HepG2 (cell line): ENCODE measurements around the gene AGAP3. TPM values are rescaled to one million over a fixed set of nuclear protein-coding genes. Genes with fewer than 3 reads are reported as not detected.
A peak's percentile ranks its signal among the peaks of the same experiment; 100 is the strongest.

Source experiments
- ATAD3A ChIP-seq: sonication (generic); formaldehyde crosslinking; IDR thresholded peaks from 2 replicates; pipeline ENCODE4 v1.4.0; 2020; ENCODE audit warnings: missing genetic modification reagents
- CBFB ChIP-seq: sonication (generic); formaldehyde crosslinking; IDR thresholded peaks from 2 replicates; pipeline ENCODE4 v1.4.0; 2020; ENCODE audit warnings: missing genetic modification reagents
- CBX2 ChIP-seq, 2 experiments: fragments of 200-600 bp in 1 of 2; sonication (generic); formaldehyde crosslinking in 1 of 2; IDR thresholded peaks; 2 replicates each; pipeline versions ENCODE4 v1.7.0 to v1.8.1; 2018 to 2022; ENCODE audit warnings: low read depth in 2 of 2, low read length in 1 of 2, mild to moderate bottlenecking in 1 of 2, missing genetic modification reagents in 1 of 2
- EP300 ChIP-seq, 3 experiments: sonication (generic) in 1 of 3; formaldehyde crosslinking in 1 of 3; IDR thresholded peaks; 2 replicates each; pipeline versions ENCODE4 v1.5.1 to v1.6.1; 2011 to 2020; ENCODE audit warnings: low read depth in 2 of 3, low read length in 2 of 3, borderline replicate concordance in 1 of 3, improper control_type of control experiment in 1 of 3, mild to moderate bottlenecking in 1 of 3, missing genetic modification reagents in 1 of 3, moderate library complexity in 1 of 3
- GTF2F1 ChIP-seq: fragments of 150-350 bp; IDR thresholded peaks from 2 replicates; pipeline ENCODE4 v1.6.1; 2014; ENCODE audit warnings: low read length
- PAF1 ChIP-seq: IDR thresholded peaks from 2 replicates; pipeline ENCODE4 v1.6.1; 2016; ENCODE audit warnings: missing genetic modification reagents, missing compliant biosample characterization
- PAWR ChIP-seq: sonication (generic); formaldehyde crosslinking; IDR thresholded peaks from 2 replicates; pipeline ENCODE4 v1.4.0; 2020; ENCODE audit warnings: missing genetic modification reagents, mild to moderate bottlenecking, borderline replicate concordance
- PHF8 ChIP-seq: sonication (generic); formaldehyde crosslinking; IDR thresholded peaks from 2 replicates; pipeline ENCODE4 v1.5.0; 2020; ENCODE audit warnings: missing genetic modification reagents
- RAD21 ChIP-seq: fragments of 450-650 bp; formaldehyde crosslinking; IDR thresholded peaks from 2 replicates; pipeline ENCODE4 v1.5.0; 2020; ENCODE audit warnings: mild to moderate bottlenecking
- RAD51 ChIP-seq: fragments of 450-650 bp; IDR thresholded peaks from 2 replicates; pipeline ENCODE4 v1.6.1; 2016; ENCODE audit warnings: borderline replicate concordance
- STAG1 ChIP-seq: sonication (generic); formaldehyde crosslinking; IDR thresholded peaks from 2 replicates; pipeline ENCODE4 v1.4.0; 2020; ENCODE audit warnings: missing genetic modification reagents
- ZFAT ChIP-seq: sonication (generic); formaldehyde crosslinking; conservative IDR thresholded peaks from 2 replicates; pipeline ENCODE4 v1.8.1; 2023; ENCODE audit warnings: missing genetic modification reagents, inconsistent platforms
- ZNF383 ChIP-seq: sonication (generic); formaldehyde crosslinking; IDR thresholded peaks from 2 replicates; pipeline ENCODE4 v1.4.0; 2020; ENCODE audit warnings: missing genetic modification reagents, mild to moderate bottlenecking, borderline replicate concordance
- ZNF431 ChIP-seq: sonication (generic); formaldehyde crosslinking; IDR thresholded peaks from 2 replicates; pipeline ENCODE4 v1.9.0; 2022; ENCODE audit warnings: missing genetic modification reagents, low read depth, mild to moderate bottlenecking, borderline replicate concordance
- ZNF441 ChIP-seq: sonication (generic); formaldehyde crosslinking; IDR thresholded peaks from 2 replicates; pipeline ENCODE4 v1.7.0; 2021; ENCODE audit warnings: missing genetic modification reagents, borderline replicate concordance
- ZNF530 ChIP-seq: sonication (generic); formaldehyde crosslinking; IDR thresholded peaks from 2 replicates; pipeline ENCODE4 v1.5.0; 2020; ENCODE audit warnings: low read depth, mild to moderate bottlenecking, missing genetic modification reagents
- ZNF558 ChIP-seq: sonication (generic); formaldehyde crosslinking; IDR thresholded peaks from 2 replicates; pipeline ENCODE4 v1.9.0; 2022; ENCODE audit warnings: mild to moderate bottlenecking, missing genetic modification reagents, borderline replicate concordance
- ZNF598 ChIP-seq: sonication (generic); formaldehyde crosslinking; IDR thresholded peaks from 2 replicates; pipeline ENCODE4 v1.5.1; 2020; ENCODE audit warnings: mild to moderate bottlenecking, missing genetic modification reagents, borderline replicate concordance
- ZNF747 ChIP-seq: sonication (generic); formaldehyde crosslinking; IDR thresholded peaks from 2 replicates; pipeline ENCODE4 v1.8.1; 2023; ENCODE audit warnings: missing genetic modification reagents, mild to moderate bottlenecking, borderline replicate concordance
- polyA plus RNA-seq, 8 experiments: library from polyadenylated mRNA; depleted of rRNA in 3 of 8; stranded (reverse) in 7 of 8; unstranded in 1 of 8; fragments of >200 nt; fragmentation: Illumina TruSeq in 4 of 8; extraction: Trizol in 4 of 8; gene quantifications; 2 replicates each; pipeline versions ENCODE4 v1.2.1 to v1.2.3, GENCODE V29; 2011 to 2016; ENCODE audit warnings: low read depth in 4 of 8, missing spikeins in 1 of 8, mixed read lengths in 1 of 8; ENCODE audit not compliant: insufficient read depth in 1 of 8
- total RNA-seq, 5 experiments: library from RNA; depleted of rRNA; stranded (reverse); fragments of >200 nt; fragmentation: Illumina TruSeq; extraction: Trizol; gene quantifications; 2 replicates each; pipeline ENCODE4 v1.2.3, GENCODE V29; 2016; ENCODE audit warnings: low read depth in 1 of 5
- TF ChIP-seq, protein P1 (sequence below): sonication (generic); formaldehyde crosslinking; IDR thresholded peaks from 2 replicates; pipeline ENCODE4 v1.9.0; 2021; ENCODE audit warnings: mild to moderate bottlenecking, missing genetic modification reagents
- TF ChIP-seq, protein P2 (sequence below): sonication (generic); formaldehyde crosslinking; IDR thresholded peaks from 2 replicates; pipeline ENCODE4 v1.4.0; 2020; ENCODE audit warnings: missing genetic modification reagents, borderline replicate concordance

The AGAP3 gene
- total and polyA plus RNA-seq, 2 of the 13 experiments (the other 11 are each of a cell fraction or from before 2014, with no cell fraction given): 31.3 to 61.4 TPM

DNA sequence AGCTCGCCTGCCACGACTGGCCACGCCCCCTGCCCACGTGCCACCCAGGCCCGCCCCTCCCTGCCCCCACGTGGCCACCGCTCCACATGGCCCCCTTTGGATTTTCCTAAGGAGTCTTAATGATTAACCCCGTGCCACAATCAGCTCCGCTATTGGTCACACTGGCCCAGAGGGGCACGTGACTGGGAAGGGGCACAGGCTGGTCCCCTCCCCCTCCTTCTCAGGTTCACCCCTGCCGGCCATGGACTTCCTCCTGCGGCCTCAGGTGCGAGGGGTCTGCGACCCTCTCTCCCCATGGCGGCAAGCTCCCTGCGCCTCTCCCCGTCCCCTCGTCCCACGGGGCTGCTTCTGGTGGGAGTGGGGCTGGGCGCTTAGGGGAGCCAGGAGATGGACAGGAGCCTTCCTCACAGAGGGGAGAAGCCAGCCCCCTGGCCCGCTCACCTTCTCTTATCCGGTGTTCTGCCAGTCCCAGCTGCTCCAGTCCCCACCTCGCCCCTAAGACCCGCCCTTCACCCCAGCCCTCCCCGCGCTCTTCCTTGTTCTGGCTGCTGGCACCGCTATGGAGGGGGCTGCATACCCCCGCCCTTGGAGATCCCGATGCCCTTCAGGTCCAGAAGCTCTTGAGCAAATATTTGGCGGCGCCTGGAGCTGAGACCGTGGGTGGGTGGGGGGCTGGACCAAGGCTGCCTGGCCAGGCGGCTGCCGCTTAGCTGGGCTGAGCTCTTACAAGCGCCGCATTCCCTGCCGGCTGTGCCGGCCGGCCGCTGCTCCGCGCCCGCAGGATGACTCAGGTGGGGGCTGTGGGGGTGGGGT is 23.7 kb upstream of the AGAP3 start (continued):
- TF ChIP-seq ZNF441 (no peak), ZFAT (CRISPR knock-in tag) (no peak), PAF1 (CRISPR knock-in tag) (no peak), STAG1 (CRISPR knock-in tag) (no peak), ZNF558 (no peak), ZNF598 (CRISPR knock-in tag) (no peak), EP300 (IDR thresholded peaks at IDR 0.05; ENCODE audit: low read depth in 2 of 2, low read length in 2 of 2) (peak in 1 of 2 experiments; percentile 29; a peak in 1 of 4 replicates), EP300 (CRISPR knock-in tag; IDR thresholded peaks at IDR 0.05; ENCODE audit: borderline replicate concordance) (no peak), RAD21 (peak; percentile 35), GTF2F1 (no peak), ZNF530 (CRISPR knock-in tag) (no peak), ZNF383 (CRISPR knock-in tag) (no peak), CBX2 (IDR thresholded peaks at IDR 0.05; ENCODE audit: low read depth, low read length) (no peak), CBX2 (CRISPR knock-in tag; IDR thresholded peaks at IDR 0.05; ENCODE audit: low read depth) (no peak), ATAD3A (CRISPR knock-in tag) (no peak), RAD51 (peak; percentile 97), CBFB (no peak), ZNF431 (CRISPR knock-in tag) (no peak), PAWR (CRISPR knock-in tag) (no peak), ZNF747 (CRISPR knock-in tag) (no peak), PHF8 (CRISPR knock-in tag) (0 out of 2 replicates have a peak, but pooled peaks have one; percentile 53)
- TF ChIP-seq, protein P1, sequence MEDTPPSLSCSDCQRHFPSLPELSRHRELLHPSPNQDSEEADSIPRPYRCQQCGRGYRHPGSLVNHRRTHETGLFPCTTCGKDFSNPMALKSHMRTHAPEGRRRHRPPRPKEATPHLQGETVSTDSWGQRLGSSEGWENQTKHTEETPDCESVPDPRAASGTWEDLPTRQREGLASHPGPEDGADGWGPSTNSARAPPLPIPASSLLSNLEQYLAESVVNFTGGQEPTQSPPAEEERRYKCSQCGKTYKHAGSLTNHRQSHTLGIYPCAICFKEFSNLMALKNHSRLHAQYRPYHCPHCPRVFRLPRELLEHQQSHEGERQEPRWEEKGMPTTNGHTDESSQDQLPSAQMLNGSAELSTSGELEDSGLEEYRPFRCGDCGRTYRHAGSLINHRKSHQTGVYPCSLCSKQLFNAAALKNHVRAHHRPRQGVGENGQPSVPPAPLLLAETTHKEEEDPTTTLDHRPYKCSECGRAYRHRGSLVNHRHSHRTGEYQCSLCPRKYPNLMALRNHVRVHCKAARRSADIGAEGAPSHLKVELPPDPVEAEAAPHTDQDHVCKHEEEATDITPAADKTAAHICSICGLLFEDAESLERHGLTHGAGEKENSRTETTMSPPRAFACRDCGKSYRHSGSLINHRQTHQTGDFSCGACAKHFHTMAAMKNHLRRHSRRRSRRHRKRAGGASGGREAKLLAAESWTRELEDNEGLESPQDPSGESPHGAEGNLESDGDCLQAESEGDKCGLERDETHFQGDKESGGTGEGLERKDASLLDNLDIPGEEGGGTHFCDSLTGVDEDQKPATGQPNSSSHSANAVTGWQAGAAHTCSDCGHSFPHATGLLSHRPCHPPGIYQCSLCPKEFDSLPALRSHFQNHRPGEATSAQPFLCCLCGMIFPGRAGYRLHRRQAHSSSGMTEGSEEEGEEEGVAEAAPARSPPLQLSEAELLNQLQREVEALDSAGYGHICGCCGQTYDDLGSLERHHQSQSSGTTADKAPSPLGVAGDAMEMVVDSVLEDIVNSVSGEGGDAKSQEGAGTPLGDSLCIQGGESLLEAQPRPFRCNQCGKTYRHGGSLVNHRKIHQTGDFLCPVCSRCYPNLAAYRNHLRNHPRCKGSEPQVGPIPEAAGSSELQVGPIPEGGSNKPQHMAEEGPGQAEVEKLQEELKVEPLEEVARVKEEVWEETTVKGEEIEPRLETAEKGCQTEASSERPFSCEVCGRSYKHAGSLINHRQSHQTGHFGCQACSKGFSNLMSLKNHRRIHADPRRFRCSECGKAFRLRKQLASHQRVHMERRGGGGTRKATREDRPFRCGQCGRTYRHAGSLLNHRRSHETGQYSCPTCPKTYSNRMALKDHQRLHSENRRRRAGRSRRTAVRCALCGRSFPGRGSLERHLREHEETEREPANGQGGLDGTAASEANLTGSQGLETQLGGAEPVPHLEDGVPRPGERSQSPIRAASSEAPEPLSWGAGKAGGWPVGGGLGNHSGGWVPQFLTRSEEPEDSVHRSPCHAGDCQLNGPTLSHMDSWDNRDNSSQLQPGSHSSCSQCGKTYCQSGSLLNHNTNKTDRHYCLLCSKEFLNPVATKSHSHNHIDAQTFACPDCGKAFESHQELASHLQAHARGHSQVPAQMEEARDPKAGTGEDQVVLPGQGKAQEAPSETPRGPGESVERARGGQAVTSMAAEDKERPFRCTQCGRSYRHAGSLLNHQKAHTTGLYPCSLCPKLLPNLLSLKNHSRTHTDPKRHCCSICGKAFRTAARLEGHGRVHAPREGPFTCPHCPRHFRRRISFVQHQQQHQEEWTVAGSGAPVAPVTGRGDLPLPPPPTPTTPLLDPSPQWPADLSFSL: no peak
- TF ChIP-seq, protein P2, sequence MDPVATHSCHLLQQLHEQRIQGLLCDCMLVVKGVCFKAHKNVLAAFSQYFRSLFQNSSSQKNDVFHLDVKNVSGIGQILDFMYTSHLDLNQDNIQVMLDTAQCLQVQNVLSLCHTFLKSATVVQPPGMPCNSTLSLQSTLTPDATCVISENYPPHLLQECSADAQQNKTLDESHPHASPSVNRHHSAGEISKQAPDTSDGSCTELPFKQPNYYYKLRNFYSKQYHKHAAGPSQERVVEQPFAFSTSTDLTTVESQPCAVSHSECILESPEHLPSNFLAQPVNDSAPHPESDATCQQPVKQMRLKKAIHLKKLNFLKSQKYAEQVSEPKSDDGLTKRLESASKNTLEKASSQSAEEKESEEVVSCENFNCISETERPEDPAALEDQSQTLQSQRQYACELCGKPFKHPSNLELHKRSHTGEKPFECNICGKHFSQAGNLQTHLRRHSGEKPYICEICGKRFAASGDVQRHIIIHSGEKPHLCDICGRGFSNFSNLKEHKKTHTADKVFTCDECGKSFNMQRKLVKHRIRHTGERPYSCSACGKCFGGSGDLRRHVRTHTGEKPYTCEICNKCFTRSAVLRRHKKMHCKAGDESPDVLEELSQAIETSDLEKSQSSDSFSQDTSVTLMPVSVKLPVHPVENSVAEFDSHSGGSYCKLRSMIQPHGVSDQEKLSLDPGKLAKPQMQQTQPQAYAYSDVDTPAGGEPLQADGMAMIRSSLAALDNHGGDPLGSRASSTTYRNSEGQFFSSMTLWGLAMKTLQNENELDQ (CRISPR knock-in tag): no peak
